B cell (primary cell): ENCODE results near the gene DLD. TPM values are rescaled to one million over a fixed set of nuclear protein-coding genes. Genes with fewer than 3 reads are reported as not detected.

Experiments used
- ATAC-seq: fragments of 200-7000 bp; cut with Tn5 transposase; one replicate; pipeline ENCODE4 v1.10.0; 2021; ENCODE audit warnings: low read depth, mild to moderate bottlenecking, moderate number of reproducible peaks, moderate library complexity
- CTCF ChIA-PET: fragments of 350-600 bp; sonication (Branson Sonifier 250); formaldehyde crosslinking; loops from one replicate; lab custom pipeline; 2021; ENCODE audit warnings: antibody characterized with exemption, inconsistent platforms; lab: Charles Lee
- POLR2A ChIA-PET: fragments of 350-600 bp; sonication (Branson Sonifier 250); formaldehyde crosslinking; loops from one replicate; lab custom pipeline; 2021; ENCODE audit warnings: antibody characterized with exemption; lab: Charles Lee
- DNase-seq: peaks from one replicate; pipeline ENCODE4 v3.0.0; 2013
- H2AFZ ChIP-seq: 2 replicates; pipeline ENCODE4 v1.6.1; 2012; ENCODE audit warnings: mild to moderate bottlenecking, low read depth, low read length; ENCODE audit not compliant: insufficient read depth, poor library complexity, severe bottlenecking
- H3K27ac ChIP-seq, 2 donors: 1 replicate in 1 of 2; 2 replicates in 1 of 2; pipeline ENCODE4 v1.5.1; 2012 to 2013; ENCODE audit warnings: low read length in 2 of 2, mild to moderate bottlenecking in 2 of 2, moderate library complexity in 1 of 2
- H3K27me3 ChIP-seq, 4 experiments: fragments of 200-600 bp in 1 of 4; sonication (generic) in 1 of 4; replicated peaks in 1 of 4; 1 replicate in 2 of 4; 2 replicates in 2 of 4; pipeline versions ENCODE4 v1.6.1 to v1.7.0; 2013 to 2016; ENCODE audit warnings: low read length in 3 of 4, mild to moderate bottlenecking in 2 of 4, mixed read lengths in 1 of 4, moderate library complexity in 1 of 4; ENCODE audit not compliant: insufficient read depth in 4 of 4, control insufficient read depth in 3 of 4; ENCODE audit errors: control extremely low read depth in 1 of 4
- H3K36me3 ChIP-seq, 2 experiments: replicated peaks in 1 of 2; 1 replicate in 1 of 2; 2 replicates in 1 of 2; pipeline versions ENCODE4 v1.6.1 to v1.7.1; 2013; ENCODE audit warnings: low read length in 1 of 2; ENCODE audit not compliant: insufficient read depth in 2 of 2, control insufficient read depth in 1 of 2; ENCODE audit errors: control extremely low read depth in 1 of 2, extremely low read depth in 1 of 2
- H3K4me1 ChIP-seq, 2 donors: fragments of 200-600 bp in 1 of 2; sonication (generic) in 1 of 2; 1 replicate in 1 of 2; 2 replicates in 1 of 2; pipeline versions ENCODE4 v1.5.1 to v1.6.1; 2013 to 2017; ENCODE audit warnings: low read length in 2 of 2; ENCODE audit not compliant: control insufficient read depth in 2 of 2, insufficient read depth in 2 of 2
- H3K4me2 ChIP-seq: replicated peaks from 2 replicates; pipeline ENCODE3; 2012; ENCODE audit warnings: mild to moderate bottlenecking, low read depth, low read length; ENCODE audit not compliant: poor library complexity, severe bottlenecking
- H3K4me3 ChIP-seq, 5 experiments: fragments of 200-600 bp in 1 of 5; sonication (generic) in 1 of 5; 1 replicate in 3 of 5; 2 replicates in 2 of 5; pipeline versions ENCODE4 v1.5.1 to v1.7.0; 2011 to 2016; ENCODE audit warnings: low read length in 4 of 5, mild to moderate bottlenecking in 4 of 5, low read depth in 2 of 5, control low read depth in 1 of 5, moderate library complexity in 1 of 5; ENCODE audit not compliant: insufficient read depth in 1 of 5; ENCODE audit errors: control extremely low read depth in 1 of 5, extremely low read depth in 1 of 5
- H3K79me2 ChIP-seq: fragments of 200-600 bp; sonication (generic); one replicate; pipeline ENCODE4 v1.6.0; 2016; ENCODE audit warnings: low read length; ENCODE audit not compliant: control insufficient read depth, insufficient read depth
- H3K9ac ChIP-seq: fragments of 200-600 bp; sonication (generic); 2 replicates; pipeline ENCODE4 v1.6.1; 2017; ENCODE audit warnings: mild to moderate bottlenecking, low read length, moderate library complexity
- H3K9me3 ChIP-seq, 3 donors: one replicate each; pipeline versions ENCODE4 v1.6.1 to v1.7.1; 2013; ENCODE audit warnings: low read length in 2 of 3; ENCODE audit not compliant: control insufficient read depth in 2 of 3, insufficient read depth in 1 of 3; ENCODE audit errors: control extremely low read depth in 1 of 3
- H4K20me1 ChIP-seq: 2 replicates; pipeline ENCODE4 v1.6.0; 2012; ENCODE audit warnings: mild to moderate bottlenecking, low read length; ENCODE audit not compliant: insufficient read depth, control insufficient read depth, poor library complexity, severe bottlenecking
- H3K27ac Mint-ChIP-seq: one replicate; pipeline ENCODE4 v1.8.0; 2021; ENCODE audit warnings: mixed read lengths
- H3K27me3 Mint-ChIP-seq: one replicate; pipeline ENCODE4 v1.8.0; 2021; ENCODE audit warnings: mixed read lengths
- H3K4me1 Mint-ChIP-seq: one replicate; pipeline ENCODE4 v1.8.0; 2021; ENCODE audit warnings: mixed read lengths
- H3K4me3 Mint-ChIP-seq: one replicate; pipeline ENCODE4 v1.8.0; 2021; ENCODE audit warnings: mixed read lengths
- H3K9me3 Mint-ChIP-seq: one replicate; pipeline ENCODE4 v1.8.0; 2022; ENCODE audit warnings: mixed read lengths; ENCODE audit not compliant: insufficient read depth
- EZH2 ChIP-seq: IDR thresholded peaks from 2 replicates; pipeline ENCODE4 v1.6.1; 2012; ENCODE audit warnings: borderline replicate concordance, low read depth, mild to moderate bottlenecking, moderate library complexity, low read length; ENCODE audit not compliant: insufficient read depth, poor library complexity, severe bottlenecking
- WGBS: methylation state at CpG from one replicate; pipeline ENCODE4 v1.1.5; 2013; ENCODE audit warnings: missing lambda C conversion rate; ENCODE audit not compliant: insufficient coverage; 5-methylcytosine and 5-hydroxymethylcytosine counted together
- intact Hi-C: fragments of 100-400 bp; cut with micrococcal nuclease; formaldehyde crosslinking; loops from one replicate; pipeline ENCODE4 v1.10.0; 2022
- polyA plus RNA-seq: library from polyadenylated mRNA; depleted of rRNA; stranded (reverse); fragments of >200 nt; gene quantifications from 2 replicates; pipeline ENCODE4 v1.2.3, GENCODE V29; 2012
- total RNA-seq, 2 donors: library from RNA; stranded (reverse); fragments of 120-200 nt in 1 of 2; gene quantifications; 1 replicate in 1 of 2; 2 replicates in 1 of 2; pipeline versions ENCODE4 v1.2.3 to v1.2.4, GENCODE V29; 2013 to 2022
- TF ChIP-seq, protein P1 (sequence below): fragments of 200-600 bp; IDR thresholded peaks from one replicate; pipeline ENCODE4 v1.8.0; 2022; ENCODE audit warnings: antibody characterized with exemption, mild to moderate bottlenecking

DLD gene
- total and polyA plus RNA-seq, 2 donors (not counting 1 experiment from before 2014, with no cell fraction given), result 26.7 to 47.9 TPM

GRCh38 chr7:107850216-107850615, 40.8 kb upstream of the DLD start:
- no peaks in the 10 kb centered on the region for H3K36me3 ChIP-seq
- no peak overlapping the region for H3K4me3 ChIP-seq
- Mint-ChIP-seq H3K27me3 (peaks cover 24% of the 10 kb centered on the region), H3K27ac (no peak overlapping the region), H3K4me3 (no peak overlapping the region), H3K9me3 (peaks cover 2% of the 10 kb centered on the region), H3K4me1 (no peaks in the 10 kb centered on the region)
- no peak overlapping the region for H3K27ac ChIP-seq
- H3K9ac ChIP-seq, result no peak overlapping the region
- H2AFZ ChIP-seq, result no peak overlapping the region
- ATAC-seq, result no peak
- H3K4me1 ChIP-seq, result no peaks in the 10 kb centered on the region
- H3K79me2 ChIP-seq, result no peaks in the 10 kb centered on the region
- no peak for DNase-seq
- H3K9me3 ChIP-seq, result peaks cover 0 to 9% (median 0%) of the 10 kb centered on the region in 3 donors
- H4K20me1 ChIP-seq, result no peaks in the 10 kb centered on the region
- WGBS, result no CpG with 5 or more reads among the region's 4 CpGs
- H3K27me3 ChIP-seq, result peaks cover 0 to 4% (median 0%) of the 10 kb centered on the region in 4 experiments
- ChIA-PET POLR2A (no interaction called here), CTCF (no interaction called here)
- no peak for TF ChIP-seq EZH2
- TF ChIP-seq, protein P1, sequence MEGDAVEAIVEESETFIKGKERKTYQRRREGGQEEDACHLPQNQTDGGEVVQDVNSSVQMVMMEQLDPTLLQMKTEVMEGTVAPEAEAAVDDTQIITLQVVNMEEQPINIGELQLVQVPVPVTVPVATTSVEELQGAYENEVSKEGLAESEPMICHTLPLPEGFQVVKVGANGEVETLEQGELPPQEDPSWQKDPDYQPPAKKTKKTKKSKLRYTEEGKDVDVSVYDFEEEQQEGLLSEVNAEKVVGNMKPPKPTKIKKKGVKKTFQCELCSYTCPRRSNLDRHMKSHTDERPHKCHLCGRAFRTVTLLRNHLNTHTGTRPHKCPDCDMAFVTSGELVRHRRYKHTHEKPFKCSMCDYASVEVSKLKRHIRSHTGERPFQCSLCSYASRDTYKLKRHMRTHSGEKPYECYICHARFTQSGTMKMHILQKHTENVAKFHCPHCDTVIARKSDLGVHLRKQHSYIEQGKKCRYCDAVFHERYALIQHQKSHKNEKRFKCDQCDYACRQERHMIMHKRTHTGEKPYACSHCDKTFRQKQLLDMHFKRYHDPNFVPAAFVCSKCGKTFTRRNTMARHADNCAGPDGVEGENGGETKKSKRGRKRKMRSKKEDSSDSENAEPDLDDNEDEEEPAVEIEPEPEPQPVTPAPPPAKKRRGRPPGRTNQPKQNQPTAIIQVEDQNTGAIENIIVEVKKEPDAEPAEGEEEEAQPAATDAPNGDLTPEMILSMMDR, result no peak
- no peak overlapping the region for H3K4me2 ChIP-seq
- intact Hi-C loops, result no loop called here

- Histone ChIP-seq H2AFZ (no peak overlapping the region), H3K4me1 (no peaks in the 10 kb centered on the region), H4K20me1 (no peaks in the 10 kb centered on the region), H3K4me3 (no peak overlapping the region), H3K9ac (no peak overlapping the region), H3K4me2 (no peak overlapping the region), H3K27me3 (peaks cover 0 to 4% (median 0%) of the 10 kb centered on the region in 4 experiments), H3K27ac (no peak overlapping the region), H3K9me3 (peaks cover 0 to 9% (median 0%) of the 10 kb centered on the region in 3 donors), H3K79me2 (no peaks in the 10 kb centered on the region), H3K36me3 (no peaks in the 10 kb centered on the region)
- H3K27ac Mint-ChIP-seq, result no peak overlapping the region
- peaks cover 2% of the 10 kb centered on the region for H3K9me3 Mint-ChIP-seq
- ChIA-PET CTCF (no interaction called here), POLR2A (no interaction called here)
- WGBS, result no CpG with 5 or more reads among the region's 1 CpG
- ATAC-seq (no peak), DNase-seq (no peak)
- no peak overlapping the region for H3K4me3 Mint-ChIP-seq
- TF ChIP-seq, protein P1, result no peak
- TF ChIP-seq EZH2, result no peak
- no peaks in the 10 kb centered on the region for H3K4me1 Mint-ChIP-seq
- intact Hi-C loops, result no loop called here
- H3K27me3 Mint-ChIP-seq, result peaks cover 27% of the 10 kb centered on the region
Measured at GRCh38 chr7:107850643-107851042, 40.3 kb upstream of the DLD start.
